Loucy (cell line): ENCODE data around the gene FRMD5.

Experiments
- H2AFZ ChIP-seq: fragments of 200-600 bp; sonication (generic); 2 replicates; pipeline ENCODE4 v1.6.0; 2016; ENCODE audit warnings: antibody characterized with exemption, mild to moderate bottlenecking, low read length, moderate library complexity
- H3F3A ChIP-seq: fragments of 200-600 bp; 2 replicates; pipeline ENCODE4 v1.6.0; 2016; ENCODE audit warnings: antibody characterized with exemption, low read depth, mild to moderate bottlenecking
- H3K27me3 ChIP-seq: fragments of 200-600 bp; sonication (generic); 2 replicates; pipeline ENCODE4 v1.6.1; 2014; ENCODE audit warnings: low read length, mild to moderate bottlenecking; ENCODE audit not compliant: insufficient read depth, poor library complexity, severe bottlenecking
- H3K36me3 ChIP-seq: fragments of 200-600 bp; sonication (generic); 2 replicates; pipeline ENCODE4 v1.6.1; 2016; ENCODE audit warnings: low read length; ENCODE audit not compliant: insufficient read depth
- H3K4me1 ChIP-seq: fragments of 200-600 bp; sonication (generic); 2 replicates; pipeline ENCODE4 v1.5.1; 2014; ENCODE audit warnings: low read length, mild to moderate bottlenecking; ENCODE audit not compliant: insufficient read depth, poor library complexity, severe bottlenecking
- H3K4me2 ChIP-seq: fragments of 200-600 bp; sonication (generic); 2 replicates; pipeline ENCODE4 v1.6.0; 2014; ENCODE audit warnings: antibody characterized with exemption, low read length, low read depth, mild to moderate bottlenecking; ENCODE audit not compliant: poor library complexity, severe bottlenecking
- H3K4me3 ChIP-seq: fragments of 200-600 bp; sonication (generic); 2 replicates; pipeline ENCODE4 v1.5.1; 2014; ENCODE audit warnings: low read length, mild to moderate bottlenecking, mixed read lengths; ENCODE audit not compliant: poor library complexity, severe bottlenecking
- H3K79me2 ChIP-seq: fragments of 200-600 bp; sonication (generic); 2 replicates; pipeline ENCODE4 v1.6.1; 2014; ENCODE audit warnings: low read length; ENCODE audit not compliant: insufficient read depth
- H3K9ac ChIP-seq: fragments of 200-600 bp; sonication (generic); 2 replicates; pipeline ENCODE4 v1.6.0; 2014; ENCODE audit warnings: mild to moderate bottlenecking, low read depth, low read length, moderate library complexity; ENCODE audit not compliant: poor library complexity, severe bottlenecking
- H3K9me2 ChIP-seq: fragments of 200-600 bp; sonication (generic); replicated peaks from 2 replicates; pipeline ENCODE4 v1.6.1; 2016; ENCODE audit warnings: low read depth, low read length, mixed read lengths
- H3K9me3 ChIP-seq: fragments of 200-600 bp; sonication (generic); 2 replicates; pipeline ENCODE4 v1.6.1; 2014; ENCODE audit warnings: mild to moderate bottlenecking, antibody characterized with exemption, low read length, low read depth; ENCODE audit not compliant: insufficient read depth
- H4K20me1 ChIP-seq: fragments of 200-600 bp; sonication (generic); 2 replicates; pipeline ENCODE4 v1.6.0; 2014; ENCODE audit warnings: antibody characterized with exemption, low read length, mild to moderate bottlenecking; ENCODE audit not compliant: insufficient read depth, poor library complexity, severe bottlenecking
- CTCF ChIP-seq: fragments of 200-600 bp; sonication (generic); conservative IDR thresholded peaks from 2 replicates; pipeline ENCODE4 v1.5.1; 2014; ENCODE audit warnings: mild to moderate bottlenecking, antibody characterized with exemption, low read length
- EZH2phosphoT487 ChIP-seq: fragments of 200-600 bp; IDR thresholded peaks from 2 replicates; pipeline ENCODE4 v1.6.1; 2018; ENCODE audit warnings: antibody characterized with exemption, mild to moderate bottlenecking, moderate library complexity, borderline replicate concordance

FRMD5 gene

DNA sequence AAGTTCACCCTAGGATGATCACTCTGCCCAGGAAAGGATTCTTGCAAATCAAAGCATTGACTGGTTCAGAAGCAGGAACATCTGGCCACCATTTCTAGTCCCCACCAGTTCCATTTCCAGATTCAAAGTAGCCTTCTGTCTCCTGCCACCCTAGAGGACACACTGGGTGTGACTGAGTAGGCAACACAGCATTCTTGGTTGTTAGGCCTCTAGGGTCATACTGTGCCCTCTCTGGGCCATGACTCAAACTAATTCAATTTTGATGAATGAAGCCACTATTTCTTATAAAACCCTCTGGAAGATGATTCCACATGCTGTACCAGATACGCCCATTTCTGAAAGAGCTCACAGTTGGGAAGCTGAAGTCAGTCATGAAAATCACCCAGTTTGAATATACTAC lies 298.5 kb downstream of the FRMD5 start:
- Histone ChIP-seq H3K4me1 (peaks cover 5% of the 10 kb centered on the region), H3F3A (no peaks in the 10 kb centered on the region), H3K36me3 (no peaks in the 10 kb centered on the region), H3K4me2 (no peak overlapping the region), H4K20me1 (no peaks in the 10 kb centered on the region), H3K27me3 (no peaks in the 10 kb centered on the region), H3K4me3 (no peak overlapping the region), H3K9ac (no peak overlapping the region), H2AFZ (no peak overlapping the region), H3K9me3 (no peaks in the 10 kb centered on the region), H3K79me2 (no peaks in the 10 kb centered on the region), H3K9me2 (no peaks in the 10 kb centered on the region)
- no peak for TF ChIP-seq CTCF
- TF ChIP-seq EZH2phosphoT487 = no peak

DNA sequence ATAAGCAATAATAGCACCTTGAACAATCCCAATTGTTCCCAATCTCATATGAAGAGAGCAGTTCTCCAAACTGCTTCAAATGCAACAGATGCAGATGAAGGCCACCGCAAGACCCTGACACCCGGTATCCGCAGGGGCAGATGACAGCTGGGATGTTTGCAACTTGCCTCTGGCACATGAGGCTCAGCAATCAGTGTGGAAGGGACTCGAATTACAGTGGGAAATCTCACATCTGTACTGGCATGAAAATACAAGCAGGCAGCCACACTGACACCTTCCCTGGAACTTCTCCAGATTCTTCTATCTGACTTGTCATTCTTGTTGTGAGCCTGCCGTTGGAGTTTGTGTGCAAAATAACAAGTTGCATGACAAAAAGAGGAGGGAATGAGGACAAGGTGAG lies 299.5 kb downstream of the FRMD5 start:
- H2AFZ ChIP-seq = no peak overlapping the region
- H3K36me3 ChIP-seq = no peaks in the 10 kb centered on the region
- no peak overlapping the region for H3K9ac ChIP-seq
- H3K27me3 ChIP-seq = no peaks in the 10 kb centered on the region
- no peaks in the 10 kb centered on the region for H4K20me1 ChIP-seq
- H3K4me3 ChIP-seq = no peak overlapping the region
- TF ChIP-seq CTCF (no peak), EZH2phosphoT487 (no peak)
- no peaks in the 10 kb centered on the region for H3K9me3 ChIP-seq
- no peaks in the 10 kb centered on the region for H3K9me2 ChIP-seq
- no peaks in the 10 kb centered on the region for H3K4me1 ChIP-seq
- no peaks in the 10 kb centered on the region for H3K79me2 ChIP-seq
- no peaks in the 10 kb centered on the region for H3F3A ChIP-seq
- no peak overlapping the region for H3K4me2 ChIP-seq

GRCh38 chr15:43893956-43894355 lies 301.1 kb downstream of the FRMD5 start:
- H3K9ac ChIP-seq = no peak overlapping the region
- H3K4me1 ChIP-seq = no peaks in the 10 kb centered on the region
- TF ChIP-seq CTCF (no peak), EZH2phosphoT487 (no peak)
- no peaks in the 10 kb centered on the region for H3F3A ChIP-seq
- no peak overlapping the region for H3K4me2 ChIP-seq
- no peaks in the 10 kb centered on the region for H4K20me1 ChIP-seq
- H3K79me2 ChIP-seq = no peaks in the 10 kb centered on the region
- no peaks in the 10 kb centered on the region for H3K9me3 ChIP-seq
- H3K4me3 ChIP-seq = no peak overlapping the region
- no peaks in the 10 kb centered on the region for H3K27me3 ChIP-seq
- H3K36me3 ChIP-seq = no peaks in the 10 kb centered on the region
- H2AFZ ChIP-seq = no peak overlapping the region
- H3K9me2 ChIP-seq = no peaks in the 10 kb centered on the region
